ENCODE data around the gene NKAIN2.
"Not testable (repeated sequence)": the region's sequence is repeated elsewhere in the genome, so short reads cannot be mapped to it uniquely, and the experiment has no call there.

The NKAIN2 gene

GRCh38 chr6:124659427-124659826 is 855.8 kb downstream of the NKAIN2 start:
- no peak for DNase-seq

DNA sequence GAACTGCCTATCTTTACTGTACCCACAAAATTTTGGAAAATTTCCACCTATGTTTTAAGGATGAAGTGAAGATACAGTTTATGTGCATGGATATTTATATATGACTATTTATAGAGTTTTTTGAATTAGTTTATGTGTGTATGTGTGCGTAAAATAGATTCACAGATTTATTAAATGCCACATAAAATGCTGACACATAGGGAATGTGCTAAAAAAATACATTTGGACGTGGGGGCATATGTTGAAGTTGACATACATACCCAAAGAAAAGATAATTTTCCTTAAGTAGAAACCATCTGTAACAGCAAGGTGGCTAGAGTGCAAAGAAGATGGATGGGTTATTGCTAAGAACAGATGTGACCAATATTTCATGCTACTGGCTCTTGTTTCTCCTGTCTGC is 856.5 kb downstream of the NKAIN2 start:
- no peak for DNase-seq

- DNase-seq = no peak
Measured at GRCh38 chr6:124661097-124661661, 857.5 kb downstream of the NKAIN2 start.

DNA sequence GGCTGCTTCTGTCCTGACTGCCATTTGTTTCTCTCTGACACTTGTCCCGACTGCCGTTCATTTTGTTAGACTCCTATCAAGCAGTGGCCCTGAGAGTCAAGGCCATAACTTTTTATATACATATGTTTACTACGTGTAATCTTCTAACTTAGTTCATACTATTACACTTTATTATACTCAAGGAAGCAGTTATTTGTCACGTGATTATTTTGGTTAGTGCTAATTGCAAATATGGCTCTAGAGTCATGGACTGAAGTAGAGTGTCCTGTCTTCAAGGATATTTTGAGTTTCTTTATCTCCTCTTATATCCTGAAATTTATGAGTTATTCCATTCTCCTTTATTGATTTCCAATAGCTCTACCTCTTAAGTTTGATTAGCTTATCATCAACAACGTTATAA is 864.4 kb downstream of the NKAIN2 start:
- DNase-seq = no peak

DNA sequence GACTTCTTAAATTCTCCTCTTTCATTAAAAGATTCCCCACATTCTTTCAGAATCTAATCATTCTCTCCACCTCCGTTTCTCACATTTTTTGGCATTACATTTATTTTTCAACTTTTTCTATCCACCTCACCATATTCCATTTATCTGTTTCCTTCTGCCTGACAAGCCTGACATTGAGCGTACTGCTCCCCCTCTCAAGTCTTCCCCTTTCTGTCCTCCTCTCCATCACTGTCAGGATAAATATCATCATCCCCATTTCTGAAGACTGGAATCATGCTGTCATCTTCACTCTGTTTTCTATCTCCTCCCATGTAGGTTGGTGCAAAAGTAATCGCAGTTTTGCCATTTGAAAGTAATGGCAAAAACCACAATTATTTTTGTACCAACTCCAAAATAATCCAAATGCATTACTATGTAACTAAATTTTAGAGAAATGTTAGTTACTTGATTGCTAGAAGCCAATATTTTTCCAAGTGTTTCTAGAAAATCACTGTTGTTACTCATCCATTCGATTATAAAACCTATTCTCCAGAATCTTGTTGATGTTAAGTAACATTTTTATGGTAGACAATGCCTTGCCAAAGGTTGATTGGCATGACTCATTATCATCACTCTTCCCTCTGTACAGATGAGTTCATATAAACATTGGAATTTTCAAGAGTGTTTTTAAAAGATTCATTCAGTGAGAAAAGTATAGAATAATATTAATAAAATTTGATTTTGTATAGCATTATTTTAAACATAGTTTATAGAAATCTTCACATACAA is 866.2 kb downstream of the NKAIN2 start:
- no peak for DNase-seq

DNA sequence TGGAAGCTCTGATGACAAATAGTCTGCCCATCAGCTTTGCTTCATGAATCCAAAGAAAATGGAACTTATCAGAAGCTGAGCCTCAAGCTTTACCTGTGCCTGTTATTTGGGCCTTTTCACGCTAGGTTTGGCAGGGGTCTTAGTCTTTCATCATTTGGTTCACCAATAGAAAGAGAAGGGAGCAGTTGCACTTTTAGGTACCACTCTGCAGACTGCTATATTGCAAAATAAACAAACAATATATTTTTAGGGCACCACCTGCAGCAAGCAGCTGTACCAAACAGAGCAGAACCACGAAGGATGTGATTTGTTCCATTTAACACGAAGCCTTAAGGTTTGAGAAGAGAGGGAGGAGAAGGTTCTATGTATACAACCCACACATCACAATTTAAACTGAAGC is 867.1 kb downstream of the NKAIN2 start:
- DNase-seq = no peak

GRCh38 chr6:124671324-124671723 is 867.7 kb downstream of the NKAIN2 start:
- no peak for DNase-seq

DNA sequence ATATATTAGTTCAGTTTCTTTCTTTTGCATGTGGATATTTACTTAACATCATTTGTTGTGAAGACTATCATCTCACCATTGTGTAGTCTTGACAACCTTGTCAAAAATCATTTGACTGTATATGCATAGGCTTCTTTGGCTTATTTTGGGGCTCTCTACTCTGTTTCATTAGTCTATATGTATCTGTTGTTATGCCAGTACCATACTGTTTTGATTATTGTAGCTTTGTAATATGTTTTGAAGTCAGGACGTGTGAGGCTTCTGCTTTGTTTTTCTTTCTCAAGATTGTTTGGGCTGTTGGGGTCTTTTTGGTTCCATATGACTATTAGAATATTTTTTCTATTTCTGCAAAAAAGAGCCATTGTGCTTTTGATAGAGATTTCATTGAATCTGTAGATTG is 870.4 kb downstream of the NKAIN2 start:
- no peak for DNase-seq

DNA sequence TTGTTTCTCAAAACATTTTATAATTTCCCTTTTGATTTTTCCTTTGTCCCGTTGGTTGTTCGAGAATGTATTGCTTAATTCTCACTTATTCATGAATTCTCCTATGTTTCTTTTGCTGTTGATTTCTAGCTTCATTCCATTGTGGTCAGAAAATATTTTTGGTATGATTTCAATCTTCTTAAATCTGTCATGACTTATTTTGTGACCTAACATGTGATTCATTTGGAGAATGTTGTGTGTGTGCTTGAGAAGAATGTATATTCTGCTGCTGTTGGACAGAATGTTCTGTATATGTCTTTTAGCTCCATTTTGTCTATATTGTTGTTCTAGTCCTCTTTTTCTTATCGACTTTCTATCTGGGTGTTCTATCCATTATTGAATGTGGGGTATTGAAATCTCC is 872.4 kb downstream of the NKAIN2 start:
- DNase-seq = no peak

DNA sequence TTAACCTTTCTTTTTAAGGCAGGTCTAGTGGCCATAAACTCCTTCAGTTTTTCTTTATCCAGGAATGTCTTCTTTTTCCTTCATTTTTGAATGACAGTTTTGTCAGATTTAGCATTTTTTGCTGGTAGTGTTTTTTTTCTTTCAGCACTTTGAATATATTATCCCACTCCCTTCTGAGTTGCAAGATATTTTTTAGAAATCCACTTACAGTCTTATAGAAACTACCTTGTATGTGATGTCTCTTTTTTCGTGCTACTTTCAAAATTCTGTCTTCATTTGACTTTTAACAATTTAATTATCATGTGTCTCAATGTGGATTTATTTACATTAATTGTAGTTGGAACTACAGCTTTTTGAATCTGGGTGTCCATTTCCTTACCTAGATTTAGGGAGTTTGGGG is 874.2 kb downstream of the NKAIN2 start:
- no peak for DNase-seq

- no peak for DNase-seq
Measured at GRCh38 chr6:124679387-124679786, 875.7 kb downstream of the NKAIN2 start.

DNA sequence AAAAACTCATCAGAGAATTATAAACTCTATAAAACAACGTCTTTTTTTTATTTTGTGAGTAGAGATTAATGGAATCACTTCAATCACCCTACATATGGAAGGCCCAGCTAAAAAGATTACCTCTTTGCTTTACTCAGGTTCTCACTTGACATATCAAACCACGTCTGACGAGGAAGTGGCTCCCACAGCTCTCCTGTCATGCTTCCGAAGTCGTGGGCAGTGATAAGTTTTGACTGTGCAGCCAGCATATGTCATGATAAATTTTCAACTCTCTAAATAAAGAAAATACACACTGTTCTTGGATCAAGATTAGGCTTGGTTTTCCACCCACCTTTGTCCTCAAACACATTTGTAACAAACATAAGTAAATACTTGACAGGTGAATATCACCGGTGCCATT is 879.1 kb downstream of the NKAIN2 start:
- DNase-seq = no peak

DNA sequence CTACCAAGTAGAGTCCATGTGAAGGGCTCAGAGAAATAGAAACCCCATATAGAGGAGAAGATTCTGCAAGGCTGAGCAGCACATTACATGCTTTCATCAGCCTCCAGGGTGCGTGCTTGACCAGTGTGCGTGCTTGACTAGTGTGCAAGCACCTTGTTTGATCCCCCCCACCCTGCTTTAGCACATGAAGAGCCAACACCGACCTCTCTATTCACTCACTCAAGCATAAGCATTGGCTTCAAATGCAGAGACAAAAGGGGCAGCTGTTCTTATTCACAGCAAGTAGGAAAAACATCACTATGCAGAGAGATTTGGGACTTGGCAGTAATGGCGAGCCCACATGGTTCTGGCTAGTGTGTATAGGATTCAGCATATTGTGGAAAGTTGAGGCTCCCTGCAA is 879.8 kb downstream of the NKAIN2 start:
- no peak for DNase-seq

- no peak for DNase-seq
Measured at GRCh38 chr6:124684621-124685020, 881.0 kb downstream of the NKAIN2 start.

GRCh38 chr6:124688369-124688768 is 884.7 kb downstream of the NKAIN2 start:
- no peak for DNase-seq

DNA sequence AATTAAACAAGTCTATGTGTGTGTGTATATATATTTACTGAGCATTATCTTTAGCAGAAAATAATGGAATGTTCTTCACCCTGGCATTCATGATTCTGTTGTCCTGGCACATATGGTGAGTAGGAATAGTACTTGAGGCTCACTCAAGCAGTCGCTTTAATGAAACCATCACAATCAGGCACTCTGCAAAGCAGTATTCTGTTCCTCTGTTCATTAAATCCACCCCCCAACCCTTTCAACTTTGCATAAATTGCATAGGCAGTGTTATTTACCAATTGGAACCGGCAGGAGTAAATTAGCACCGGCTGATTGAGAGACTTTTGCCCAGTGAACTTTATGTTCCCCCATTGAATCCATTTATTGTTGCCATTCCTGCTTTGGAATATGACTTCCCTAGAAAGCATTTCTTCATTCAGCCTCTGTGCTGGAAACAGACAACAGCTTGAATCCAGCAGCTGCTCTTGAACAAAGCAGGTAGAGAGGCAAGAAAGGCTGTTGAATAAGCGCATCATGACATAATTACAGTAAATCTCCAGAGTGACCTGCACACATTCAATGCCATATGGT is 890.6 kb downstream of the NKAIN2 start:
- DNase-seq = peak; percentile 33

GRCh38 chr6:124699038-124699437 is 895.4 kb downstream of the NKAIN2 start:
- DNase-seq = no peak

DNA sequence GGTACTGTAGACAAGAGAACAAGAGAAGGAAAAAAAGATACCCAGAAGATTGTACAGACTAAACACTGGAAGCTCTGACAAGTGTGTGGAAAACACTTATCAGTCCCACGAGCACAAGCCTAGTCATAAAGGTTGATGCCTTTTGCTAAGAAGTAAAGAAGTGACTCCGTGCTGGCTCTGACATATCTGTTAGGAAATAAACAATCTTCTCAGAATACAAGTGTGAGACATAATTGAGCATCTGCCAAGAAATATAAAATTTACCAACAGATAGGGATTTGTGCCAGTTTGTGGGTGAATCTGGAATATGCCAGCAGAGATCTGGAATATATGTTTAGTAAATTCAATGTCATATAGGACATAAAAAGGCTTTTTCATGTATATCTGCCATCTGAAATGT is 899.9 kb downstream of the NKAIN2 start:
- DNase-seq = no peak

GRCh38 chr6:124712532-124712931 is 908.9 kb downstream of the NKAIN2 start:
- not testable (repeated sequence) for DNase-seq

- no peak for DNase-seq
Measured at GRCh38 chr6:124714728-124715127, 911.1 kb downstream of the NKAIN2 start.

- DNase-seq = peak; percentile 9
Measured at GRCh38 chr6:124719913-124720312, 916.2 kb downstream of the NKAIN2 start.

DNA sequence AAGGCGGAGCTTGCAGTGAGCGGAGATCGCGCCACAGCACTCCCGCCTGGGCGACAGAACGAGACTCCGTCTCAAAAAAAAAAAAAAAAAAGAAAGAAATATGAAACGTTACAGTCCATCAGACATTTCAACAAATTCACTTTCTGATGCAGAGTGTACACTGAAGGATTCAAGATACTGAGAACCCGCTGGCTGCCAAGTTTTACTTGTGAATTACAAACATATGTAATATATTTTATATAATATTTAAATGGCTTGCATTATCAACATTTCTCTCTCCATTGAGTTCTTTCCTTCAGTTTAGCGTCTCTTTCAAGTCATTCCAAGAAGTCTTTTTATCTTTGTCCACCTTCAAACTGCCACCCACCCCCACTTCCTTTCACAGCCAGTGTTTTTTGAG is 917.7 kb downstream of the NKAIN2 start:
- no peak for DNase-seq

DNA sequence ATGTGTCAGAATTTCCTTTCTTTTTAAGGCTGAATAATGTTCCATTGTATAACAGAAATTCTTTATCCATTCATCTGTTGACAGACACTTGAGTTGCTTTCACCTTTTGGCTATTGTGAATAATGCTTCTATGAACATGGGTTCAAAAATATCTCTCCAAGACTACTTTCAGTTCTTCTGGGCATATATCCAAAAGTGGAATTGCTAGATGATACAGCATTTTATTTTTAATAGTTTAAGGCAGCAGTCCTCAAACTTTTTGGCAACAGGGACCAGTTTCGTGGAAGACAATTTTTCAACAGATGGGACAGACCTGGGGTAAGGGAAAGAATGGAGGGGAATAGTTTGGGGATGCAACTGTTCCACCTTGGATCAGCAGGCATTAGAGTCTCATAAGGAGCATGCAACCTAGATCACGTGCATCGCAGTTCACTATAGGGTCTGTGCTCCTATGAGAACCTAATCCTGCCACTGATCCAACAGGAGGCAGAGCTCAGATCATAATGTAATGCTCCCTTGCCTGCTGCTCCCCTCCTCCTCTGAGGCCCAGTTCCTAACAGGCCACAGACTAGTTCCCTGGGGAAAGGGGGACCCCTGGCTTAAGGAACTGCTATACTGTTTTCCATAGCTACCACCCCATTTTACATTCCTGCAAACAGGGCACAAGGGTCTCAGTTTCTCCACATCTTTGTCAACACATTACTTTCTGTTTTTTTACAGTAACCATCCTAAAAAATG is 918.6 kb downstream of the NKAIN2 start:
- no peak for DNase-seq

DNA sequence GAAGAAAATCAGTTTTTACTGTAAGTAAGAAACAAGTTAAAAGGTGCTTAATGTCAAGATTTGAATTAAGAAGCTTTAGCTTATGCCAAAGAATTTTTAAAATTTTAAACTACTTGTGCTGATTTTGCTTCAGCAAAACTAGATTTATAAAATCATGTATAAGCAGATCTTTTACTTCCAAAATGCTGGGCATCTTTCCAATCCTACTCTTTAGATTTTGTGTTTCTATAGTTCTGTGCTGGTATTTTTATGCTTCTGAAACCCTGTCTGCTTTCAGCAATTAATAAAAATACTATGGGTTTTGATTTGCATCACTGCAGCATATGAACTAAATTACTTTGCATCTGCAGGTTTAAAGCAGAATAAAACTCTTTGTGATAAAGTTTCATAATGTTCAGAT is 920.0 kb downstream of the NKAIN2 start:
- no peak for DNase-seq
